ENCODE data around the gene ZBTB16.

ZBTB16 gene

GRCh38 chr11:114128399-114128798 is 68.9 kb downstream of the ZBTB16 start:
- Mint-ChIP-seq H3K27ac (peak overlapping the region; percentile 54), H3K4me1 (ENCODE audit: low read depth) (peaks cover 30% of the 10 kb centered on the region), H3K4me3 (no peak overlapping the region), H3K36me3 (ENCODE audit: low read depth) (no peaks in the 10 kb centered on the region), H3K9me3 (no peaks in the 10 kb centered on the region), H3K27me3 (no peaks in the 10 kb centered on the region)

- no peaks in the 10 kb centered on the region for H3K36me3 Mint-ChIP-seq (ENCODE audit: low read depth)
- H3K27me3 Mint-ChIP-seq = no peaks in the 10 kb centered on the region
- peaks cover 30% of the 10 kb centered on the region for H3K4me1 Mint-ChIP-seq (ENCODE audit: low read depth)
- H3K4me3 Mint-ChIP-seq = no peak overlapping the region
- H3K27ac Mint-ChIP-seq = no peak overlapping the region
- no peaks in the 10 kb centered on the region for H3K9me3 Mint-ChIP-seq
These were observed 69.6 kb downstream of the ZBTB16 start for GRCh38 chr11:114129142-114129541.

DNA sequence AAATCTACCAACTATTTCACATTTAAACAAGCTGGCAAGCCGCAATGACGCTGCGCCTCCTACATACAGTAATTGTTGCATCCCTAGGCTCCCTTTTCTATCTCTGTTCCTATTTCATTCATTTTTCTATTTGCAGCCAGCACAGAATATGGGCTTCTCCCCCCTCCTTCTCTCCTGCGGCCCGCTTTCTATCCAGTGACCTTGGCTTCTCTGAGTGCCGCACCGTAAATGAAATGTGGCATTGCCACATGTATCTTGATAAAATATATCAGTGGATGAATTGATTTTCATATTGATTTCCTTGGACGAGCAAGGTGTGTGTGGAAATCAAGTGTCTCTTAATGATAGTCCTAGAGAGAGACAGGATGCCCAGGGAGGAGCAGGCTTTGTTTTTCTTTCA is 70.2 kb downstream of the ZBTB16 start:
- Mint-ChIP-seq H3K4me3 (no peak overlapping the region), H3K27me3 (no peaks in the 10 kb centered on the region), H3K9me3 (no peaks in the 10 kb centered on the region), H3K4me1 (ENCODE audit: low read depth) (peaks cover 28% of the 10 kb centered on the region), H3K27ac (no peak overlapping the region), H3K36me3 (ENCODE audit: low read depth) (no peaks in the 10 kb centered on the region)

DNA sequence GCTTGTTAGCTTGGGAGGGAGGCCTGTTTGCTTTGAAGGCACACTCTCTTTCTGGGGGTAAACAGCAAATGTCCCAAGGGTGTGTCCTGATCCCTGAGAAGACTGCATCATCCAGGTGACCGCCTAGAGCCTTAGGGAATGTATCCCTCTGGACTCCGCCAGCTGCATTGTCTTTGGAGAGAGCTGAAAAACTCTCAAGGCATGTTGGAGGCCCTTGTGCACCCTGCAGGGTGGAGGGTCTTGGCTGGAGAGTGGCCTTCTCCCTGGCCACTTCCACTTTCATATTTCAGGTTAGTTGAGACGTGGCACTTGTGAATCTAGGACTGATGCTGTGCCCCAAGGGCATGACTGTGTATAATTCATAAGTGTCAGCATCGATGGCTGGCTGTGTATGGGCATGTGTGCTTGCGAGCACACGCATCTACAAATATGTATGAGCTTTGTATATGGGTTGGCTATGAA is 70.6 kb downstream of the ZBTB16 start:
- no peaks in the 10 kb centered on the region for H3K9me3 Mint-ChIP-seq
- H3K27ac Mint-ChIP-seq = no peak overlapping the region
- H3K4me3 Mint-ChIP-seq = no peak overlapping the region
- peaks cover 27% of the 10 kb centered on the region for H3K4me1 Mint-ChIP-seq (ENCODE audit: low read depth)
- H3K27me3 Mint-ChIP-seq = no peaks in the 10 kb centered on the region
- H3K36me3 Mint-ChIP-seq (ENCODE audit: low read depth) = no peaks in the 10 kb centered on the region

GRCh38 chr11:114130629-114131277 is 71.2 kb downstream of the ZBTB16 start:
- H3K4me1 Mint-ChIP-seq (ENCODE audit: low read depth) = peaks cover 33% of the 10 kb centered on the region
- no peak overlapping the region for H3K4me3 Mint-ChIP-seq
- no peaks in the 10 kb centered on the region for H3K27me3 Mint-ChIP-seq
- no peaks in the 10 kb centered on the region for H3K9me3 Mint-ChIP-seq
- H3K27ac Mint-ChIP-seq = no peak overlapping the region
- no peaks in the 10 kb centered on the region for H3K36me3 Mint-ChIP-seq (ENCODE audit: low read depth)

DNA sequence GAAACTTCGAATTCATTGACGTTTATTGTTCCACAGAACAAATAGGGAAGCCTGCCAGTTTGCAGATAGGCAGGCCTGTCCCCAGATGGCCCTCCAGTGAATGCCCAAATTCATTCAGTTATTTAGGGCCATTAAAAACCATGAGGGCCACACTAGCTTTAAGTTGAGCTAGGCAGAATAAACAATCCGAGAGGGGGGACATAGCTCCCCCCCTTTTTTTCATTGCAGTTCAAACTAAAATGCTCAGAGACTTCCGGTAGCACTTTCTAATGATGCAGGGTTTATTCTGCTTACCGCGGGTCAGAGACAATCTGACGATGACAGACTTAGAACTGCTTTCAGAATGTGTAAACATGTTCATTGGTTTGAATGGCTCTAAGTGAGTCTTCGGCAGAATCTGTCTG is 72.0 kb downstream of the ZBTB16 start:
- Mint-ChIP-seq H3K9me3 (no peaks in the 10 kb centered on the region), H3K27me3 (no peaks in the 10 kb centered on the region), H3K4me3 (no peak overlapping the region), H3K27ac (no peak overlapping the region), H3K4me1 (ENCODE audit: low read depth) (peaks cover 40% of the 10 kb centered on the region), H3K36me3 (ENCODE audit: low read depth) (no peaks in the 10 kb centered on the region)

DNA sequence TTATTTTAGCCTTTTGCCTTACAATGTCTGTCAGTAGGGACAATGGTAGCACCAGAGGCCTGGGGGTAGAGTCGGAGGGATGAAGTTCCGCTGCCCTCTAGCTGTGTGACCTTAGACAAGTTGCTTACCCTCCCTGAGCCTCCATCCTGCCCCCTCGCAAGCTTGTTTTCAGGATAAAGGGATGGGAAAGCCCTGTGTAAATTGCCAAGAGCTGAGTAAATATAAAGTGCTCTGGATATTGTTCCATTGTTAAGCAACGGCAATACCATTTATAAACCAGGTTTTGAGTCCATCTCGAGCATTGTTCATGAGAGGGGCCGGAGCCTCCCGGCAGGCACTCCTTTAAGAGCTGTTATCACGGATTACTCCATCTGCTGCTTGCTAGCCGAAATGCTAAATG is 72.9 kb downstream of the ZBTB16 start:
- no peaks in the 10 kb centered on the region for H3K9me3 Mint-ChIP-seq
- H3K27me3 Mint-ChIP-seq = no peaks in the 10 kb centered on the region
- H3K4me3 Mint-ChIP-seq = no peak overlapping the region
- H3K4me1 Mint-ChIP-seq (ENCODE audit: low read depth) = peaks cover 49% of the 10 kb centered on the region
- H3K27ac Mint-ChIP-seq = no peak overlapping the region
- no peaks in the 10 kb centered on the region for H3K36me3 Mint-ChIP-seq (ENCODE audit: low read depth)

GRCh38 chr11:114132944-114133394 is 73.5 kb downstream of the ZBTB16 start:
- Mint-ChIP-seq H3K9me3 (no peaks in the 10 kb centered on the region), H3K4me1 (ENCODE audit: low read depth) (peaks cover 55% of the 10 kb centered on the region), H3K27ac (no peak overlapping the region), H3K36me3 (ENCODE audit: low read depth) (no peaks in the 10 kb centered on the region), H3K4me3 (no peak overlapping the region), H3K27me3 (no peaks in the 10 kb centered on the region)

- Mint-ChIP-seq H3K9me3 (no peaks in the 10 kb centered on the region), H3K27ac (no peak overlapping the region)
These were observed 74.2 kb downstream of the ZBTB16 start for GRCh38 chr11:114133548-114134329.

GRCh38 chr11:114134870-114135269 is 75.4 kb downstream of the ZBTB16 start:
- peaks cover 59% of the 10 kb centered on the region for H3K4me1 Mint-ChIP-seq (ENCODE audit: low read depth)
- no peak overlapping the region for H3K27ac Mint-ChIP-seq
- no peak overlapping the region for H3K4me3 Mint-ChIP-seq
- H3K36me3 Mint-ChIP-seq (ENCODE audit: low read depth) = no peaks in the 10 kb centered on the region
- no peaks in the 10 kb centered on the region for H3K27me3 Mint-ChIP-seq
- no peaks in the 10 kb centered on the region for H3K9me3 Mint-ChIP-seq

More at GRCh38 chr11:114133548-114134329, 74.2 kb downstream of the ZBTB16 start:
- Mint-ChIP-seq H3K4me1 (ENCODE audit: low read depth) (peaks cover 60% of the 10 kb centered on the region), H3K27me3 (no peaks in the 10 kb centered on the region), H3K36me3 (ENCODE audit: low read depth) (no peaks in the 10 kb centered on the region), H3K4me3 (no peak overlapping the region)

GRCh38 chr11:114135737-114136151 is 76.2 kb downstream of the ZBTB16 start:
- no peak overlapping the region for H3K4me3 Mint-ChIP-seq

DNA sequence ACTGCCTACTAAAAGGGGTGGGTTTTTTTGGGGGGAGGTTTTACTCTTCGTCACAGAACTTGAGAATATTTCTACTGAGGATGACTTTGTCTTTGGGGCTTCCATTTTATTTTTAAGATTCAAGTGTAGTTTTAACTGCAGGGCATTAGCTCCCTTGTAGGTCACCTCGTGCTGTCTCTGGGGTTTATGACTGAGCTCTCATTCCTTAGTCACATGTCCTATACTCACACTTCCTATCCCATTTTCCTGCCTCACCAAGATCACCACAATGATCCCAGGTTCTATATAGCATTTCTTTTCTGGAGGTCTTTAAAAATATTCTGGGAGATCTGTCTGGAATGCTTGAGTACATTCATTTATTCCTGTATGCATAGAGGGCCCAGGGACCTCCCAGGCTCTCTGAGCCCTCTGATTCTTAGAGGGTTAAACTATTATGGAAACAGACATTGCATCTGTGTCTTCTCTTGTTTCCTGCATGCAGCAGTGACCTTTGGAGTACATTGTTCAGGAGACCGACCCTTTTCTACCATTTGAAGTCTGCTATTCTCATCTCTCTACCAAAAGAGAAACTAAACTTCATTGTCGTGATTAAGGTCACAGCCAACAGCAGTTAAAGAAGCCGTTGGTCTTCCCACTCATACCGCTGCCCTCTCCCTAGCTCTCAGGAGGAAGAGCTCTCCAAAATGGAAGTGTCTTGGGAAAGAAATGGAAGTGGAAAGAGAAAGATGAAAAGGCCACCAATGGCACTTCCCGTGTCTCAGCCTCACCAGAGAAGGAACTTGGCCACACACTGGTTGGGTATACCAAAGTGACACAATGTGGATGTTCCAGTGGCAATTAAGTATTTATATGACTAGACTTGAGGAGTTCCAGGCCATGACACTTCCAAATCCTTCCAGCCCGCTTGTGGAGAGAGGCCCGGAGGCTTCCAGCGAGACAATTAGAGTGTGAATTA is 77.5 kb downstream of the ZBTB16 start:
- Mint-ChIP-seq H3K36me3 (ENCODE audit: low read depth) (no peaks in the 10 kb centered on the region), H3K9me3 (no peaks in the 10 kb centered on the region), H3K27ac (no peak overlapping the region), H3K4me1 (ENCODE audit: low read depth) (peaks cover 52% of the 10 kb centered on the region), H3K27me3 (no peaks in the 10 kb centered on the region), H3K4me3 (no peak overlapping the region)

More at GRCh38 chr11:114135737-114136151, 76.2 kb downstream of the ZBTB16 start:
- Mint-ChIP-seq H3K27me3 (no peaks in the 10 kb centered on the region), H3K36me3 (ENCODE audit: low read depth) (no peaks in the 10 kb centered on the region), H3K4me1 (ENCODE audit: low read depth) (peaks cover 61% of the 10 kb centered on the region), H3K9me3 (no peaks in the 10 kb centered on the region), H3K27ac (no peak overlapping the region)

DNA sequence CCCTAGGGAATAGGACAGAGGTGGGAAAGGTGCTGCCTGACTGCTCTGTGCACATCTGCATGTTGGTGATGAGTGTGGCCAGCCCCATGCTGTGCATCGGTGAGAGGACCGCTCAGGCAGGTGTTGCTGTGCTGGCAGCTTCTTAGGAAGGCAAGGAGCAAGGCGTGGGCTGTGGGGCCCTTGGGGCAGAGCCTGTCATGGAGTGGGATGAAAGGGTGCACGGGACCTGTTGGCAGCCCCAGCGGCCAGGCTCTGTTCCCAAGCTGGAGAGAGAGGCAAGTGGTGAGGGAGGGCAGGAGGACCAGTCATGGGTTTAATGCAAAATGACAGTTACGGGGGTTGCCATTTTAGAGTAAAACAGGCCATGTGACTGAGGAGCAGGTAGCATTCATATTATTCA is 78.3 kb downstream of the ZBTB16 start:
- Mint-ChIP-seq H3K4me1 (ENCODE audit: low read depth) (peaks cover 48% of the 10 kb centered on the region), H3K4me3 (no peak overlapping the region), H3K27ac (no peak overlapping the region), H3K9me3 (no peaks in the 10 kb centered on the region), H3K36me3 (ENCODE audit: low read depth) (no peaks in the 10 kb centered on the region), H3K27me3 (no peaks in the 10 kb centered on the region)

- Mint-ChIP-seq H3K4me1 (ENCODE audit: low read depth) (peaks cover 49% of the 10 kb centered on the region), H3K27me3 (no peaks in the 10 kb centered on the region), H3K9me3 (no peaks in the 10 kb centered on the region), H3K27ac (no peak overlapping the region), H3K4me3 (no peak overlapping the region), H3K36me3 (ENCODE audit: low read depth) (no peaks in the 10 kb centered on the region)
These were observed 78.9 kb downstream of the ZBTB16 start for GRCh38 chr11:114138411-114138810.

Data from stimulated activated naive CD8-positive, alpha-beta T cell treated with anti-CD3 and anti-CD28 coated beads, Interleukin-15, Interleukin-2, amounts not matched to agents 100 ng/mL and 50 ng/mL, for 24 hours (primary cell).